Uterus (tissue), 4 donors: ENCODE results near the gene UBAC1. TPM values are rescaled to one million over a fixed set of nuclear protein-coding genes. Genes with fewer than 3 reads are reported as not detected.
"Not testable (repeated sequence)": the region's sequence is repeated elsewhere in the genome, so short reads cannot be mapped to it uniquely, and the experiment has no call there.

Experiments used
- DNase-seq, 2 donors: peaks; one replicate each; pipeline ENCODE4 v3.0.0-alpha.2; 2019 to 2020
- H3K27ac ChIP-seq, 2 donors: fragments of 200-600 bp; sonication (generic); 1 replicate in 1 of 2; 2 replicates in 1 of 2; pipeline ENCODE4 v1.5.1; 2016 to 2018
- H3K27me3 ChIP-seq, 2 donors: fragments of 200-600 bp; sonication (generic); one replicate each; pipeline ENCODE4 v1.5.1; 2018 to 2019; ENCODE audit warnings: control low read depth in 1 of 2
- H3K36me3 ChIP-seq, 2 donors: fragments of 200-600 bp; sonication (generic); one replicate each; pipeline ENCODE4 v1.5.1; 2019; ENCODE audit warnings: control low read depth in 1 of 2
- H3K4me1 ChIP-seq, 2 donors: fragments of 200-600 bp; sonication (generic); one replicate each; pipeline ENCODE4 v1.5.1; 2018 to 2019; ENCODE audit warnings: control low read depth in 1 of 2
- H3K4me3 ChIP-seq, 2 donors: fragments of 200-600 bp; sonication (generic); 1 replicate in 1 of 2; 2 replicates in 1 of 2; pipeline ENCODE4 v1.5.1; 2018 to 2019; ENCODE audit warnings: mild to moderate bottlenecking in 1 of 2
- H3K9me3 ChIP-seq, 2 donors: fragments of 200-600 bp; sonication (generic); one replicate each; pipeline ENCODE4 v1.5.1; 2019; ENCODE audit warnings: control low read depth in 1 of 2
- CTCF ChIP-seq, 4 experiments: fragments of 200-600 bp in 2 of 4; fragments of 450-650 bp in 2 of 4; sonication (generic) in 2 of 4; IDR thresholded peaks; one replicate each; pipeline ENCODE4 v1.5.1; 2016 to 2019; ENCODE audit warnings: antibody characterized with exemption in 4 of 4, mild to moderate bottlenecking in 2 of 4, moderate library complexity in 1 of 4
- POLR2A ChIP-seq, 2 donors: fragments of 450-650 bp; IDR thresholded peaks; one replicate each; pipeline ENCODE4 v1.6.1; 2016; ENCODE audit warnings: antibody characterized with exemption in 2 of 2, mild to moderate bottlenecking in 1 of 2, moderate library complexity in 1 of 2
- intact Hi-C: fragments of 100-400 bp; cut with DNase I; formaldehyde crosslinking; loops from one replicate; pipeline ENCODE4 v1.15.1; 2023; ENCODE audit warnings: low total_unique reads
- total RNA-seq, 4 donors: library from RNA; depleted of rRNA in 3 of 4; stranded (reverse); fragments of >200 nt in 3 of 4; gene quantifications; one replicate each; pipeline versions ENCODE4 v1.1.0 to v1.2.4, GENCODE V29; 2014 to 2023
- donor health status: DM: yes; HTN: yes; CAD: no.

Gene UBAC1
- total RNA-seq, 4 donors from 2014 or later: 25.1 to 46.1 (median 35.8) TPM

DNA sequence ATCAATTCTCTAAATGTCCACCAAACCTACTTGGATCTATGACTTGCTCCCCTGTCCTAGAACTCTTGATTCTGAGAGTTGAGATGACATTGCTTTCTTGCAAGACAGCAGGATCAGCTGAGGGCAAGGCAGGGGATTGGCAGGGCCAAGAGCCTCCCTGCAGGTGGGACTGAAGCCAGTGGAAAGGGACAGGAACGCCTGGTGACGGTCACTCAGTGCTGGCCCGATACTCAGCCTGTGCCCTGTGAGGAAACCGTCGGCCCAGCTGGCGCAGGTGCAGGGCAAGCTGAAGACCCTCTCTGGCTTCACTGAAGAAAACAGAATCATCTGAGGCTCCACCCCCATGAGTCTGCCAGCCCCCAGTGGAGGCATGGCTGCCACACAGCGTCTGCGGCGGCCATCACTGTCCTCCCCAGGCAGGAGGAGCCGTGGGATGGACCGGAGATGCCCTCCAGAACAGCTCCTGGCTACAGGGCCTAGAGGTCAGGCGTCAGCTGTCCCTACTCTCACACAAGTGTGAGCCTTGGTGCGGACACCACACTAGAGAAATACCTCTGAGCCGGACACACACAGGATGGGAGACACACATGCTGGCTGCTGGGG lies 14.7 kb downstream of the UBAC1 start:
- no peaks in the 10 kb centered on the region for H3K27me3 ChIP-seq
- H3K4me3 ChIP-seq: no peak overlapping the region
- intact Hi-C loops: no loop called here
- no peak for DNase-seq
- H3K27ac ChIP-seq: no peak overlapping the region
- no peak for TF ChIP-seq POLR2A (IDR thresholded peaks at IDR 0.05)
- no peak for TF ChIP-seq CTCF (IDR thresholded peaks at IDR 0.05)
- no peaks in the 10 kb centered on the region for H3K36me3 ChIP-seq
- H3K9me3 ChIP-seq: no peaks in the 10 kb centered on the region
- H3K4me1 ChIP-seq: no peaks in the 10 kb centered on the region

GRCh38 chr9:135945969-135946368 lies 15.2 kb downstream of the UBAC1 start:
- Histone ChIP-seq H3K4me1 (no peaks in the 10 kb centered on the region), H3K27me3 (no peaks in the 10 kb centered on the region), H3K27ac (no peak overlapping the region), H3K9me3 (no peaks in the 10 kb centered on the region), H3K36me3 (no peaks in the 10 kb centered on the region), H3K4me3 (no peak overlapping the region)
- TF ChIP-seq CTCF (IDR thresholded peaks at IDR 0.05): no peak
- no peak for TF ChIP-seq POLR2A (IDR thresholded peaks at IDR 0.05)
- no peak for DNase-seq
- intact Hi-C loops: no loop called here

DNA sequence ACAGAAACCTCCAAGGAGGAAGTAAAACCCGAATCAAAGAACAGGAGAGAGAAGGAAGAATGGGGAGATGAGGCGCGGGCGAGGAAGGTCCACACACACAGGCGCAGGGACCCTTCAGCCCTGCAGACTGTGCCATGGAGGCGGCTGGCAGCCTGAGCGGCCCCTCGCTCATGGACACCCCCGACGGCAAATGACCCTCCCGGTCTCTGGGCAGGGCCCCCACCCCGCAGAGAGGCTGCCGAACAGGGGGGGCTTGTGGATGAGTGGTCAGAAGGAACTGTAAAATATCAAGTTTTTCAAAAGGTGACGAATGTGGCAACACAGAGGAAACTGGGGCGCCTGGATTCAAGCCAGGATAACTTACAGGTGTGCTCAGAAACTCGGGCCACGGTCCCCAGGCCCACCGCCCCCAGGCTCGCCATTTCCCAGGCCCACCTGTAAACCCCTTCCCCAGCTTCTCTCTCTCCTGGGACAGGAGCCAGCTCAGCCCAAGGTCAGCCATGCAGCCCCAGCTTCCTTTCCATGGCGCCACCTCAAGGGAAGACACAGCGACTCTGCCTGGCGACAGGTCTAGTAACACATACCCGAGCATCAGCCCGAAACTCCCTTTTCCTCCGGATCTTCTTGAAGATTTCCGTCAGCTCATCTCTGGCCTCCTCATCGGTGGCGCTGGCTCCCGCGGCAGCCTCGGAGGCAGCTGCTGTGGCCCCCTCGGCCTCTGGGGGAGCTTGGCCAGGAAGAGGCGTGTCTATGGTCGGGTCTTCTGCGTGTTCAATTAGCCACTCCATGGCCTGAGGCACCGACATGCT lies 16.5 kb downstream of the UBAC1 start:
- Histone ChIP-seq H3K36me3 (no peaks in the 10 kb centered on the region), H3K27me3 (no peaks in the 10 kb centered on the region), H3K9me3 (no peaks in the 10 kb centered on the region), H3K27ac (no peak overlapping the region), H3K4me3 (no peak overlapping the region), H3K4me1 (no peaks in the 10 kb centered on the region)
- TF ChIP-seq CTCF (IDR thresholded peaks at IDR 0.05): no peak
- no peak for TF ChIP-seq POLR2A (IDR thresholded peaks at IDR 0.05)
- DNase-seq: no peak
- intact Hi-C loops: no loop called here

- H3K36me3 ChIP-seq, H3K27me3 ChIP-seq, H3K27ac ChIP-seq, DNase-seq, intact Hi-C loops, H3K9me3 ChIP-seq, H3K4me3 ChIP-seq, H3K4me1 ChIP-seq: not testable (repeated sequence)
Observed at GRCh38 chr9:135943604-135944003, 17.6 kb downstream of the UBAC1 start.

DNA sequence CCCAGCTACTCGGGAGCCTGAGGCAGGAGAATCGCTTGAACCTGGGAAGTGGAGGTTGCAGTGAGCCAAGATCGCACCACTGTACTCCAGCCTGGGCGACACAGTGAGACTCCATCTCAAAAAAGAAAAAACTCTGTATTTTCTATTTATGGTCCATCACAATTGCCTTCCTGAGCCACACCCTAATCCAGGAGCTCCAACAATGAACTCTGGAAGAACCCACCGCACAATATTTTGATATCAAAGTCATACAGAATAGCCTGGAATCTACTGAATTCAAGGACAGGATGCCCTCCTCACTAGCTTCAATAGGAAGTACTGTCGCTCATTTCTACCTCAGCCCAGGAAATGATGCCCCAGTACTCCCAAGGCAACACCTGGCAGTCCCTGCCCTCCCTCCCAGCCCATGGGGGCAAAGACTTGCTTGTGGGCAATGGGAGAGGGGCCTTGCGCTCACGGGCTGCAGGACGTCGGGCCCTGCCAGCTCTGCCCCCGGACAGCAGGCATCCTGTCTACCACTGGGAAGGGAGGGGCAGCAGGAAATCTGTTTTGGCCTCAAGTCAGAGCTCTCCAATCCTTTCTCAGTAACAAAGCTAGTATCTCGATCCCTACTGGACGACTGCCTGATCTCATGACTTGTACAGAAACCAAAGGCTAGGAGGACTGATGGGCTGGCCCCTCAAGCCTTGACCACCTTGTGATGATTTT lies 19.7 kb downstream of the UBAC1 start:
- H3K36me3 ChIP-seq: no peaks in the 10 kb centered on the region
- no peaks in the 10 kb centered on the region for H3K4me1 ChIP-seq
- TF ChIP-seq CTCF (IDR thresholded peaks at IDR 0.05) (no peak), POLR2A (IDR thresholded peaks at IDR 0.05) (no peak)
- H3K4me3 ChIP-seq: no peak overlapping the region
- peak overlapping the region in 1 of 2 donors; percentile 31 for H3K27ac ChIP-seq
- intact Hi-C loops: no loop called here
- no peaks in the 10 kb centered on the region for H3K9me3 ChIP-seq
- H3K27me3 ChIP-seq: no peaks in the 10 kb centered on the region
- DNase-seq: no peak
